ENCODE data around the gene ATP6V1B1. TPM values are rescaled to one million over a fixed set of nuclear protein-coding genes. Genes with fewer than 3 reads are reported as not detected.

Gene ATP6V1B1
- total RNA-seq, 1 experiment from 2014 or later, result not detected

DNA sequence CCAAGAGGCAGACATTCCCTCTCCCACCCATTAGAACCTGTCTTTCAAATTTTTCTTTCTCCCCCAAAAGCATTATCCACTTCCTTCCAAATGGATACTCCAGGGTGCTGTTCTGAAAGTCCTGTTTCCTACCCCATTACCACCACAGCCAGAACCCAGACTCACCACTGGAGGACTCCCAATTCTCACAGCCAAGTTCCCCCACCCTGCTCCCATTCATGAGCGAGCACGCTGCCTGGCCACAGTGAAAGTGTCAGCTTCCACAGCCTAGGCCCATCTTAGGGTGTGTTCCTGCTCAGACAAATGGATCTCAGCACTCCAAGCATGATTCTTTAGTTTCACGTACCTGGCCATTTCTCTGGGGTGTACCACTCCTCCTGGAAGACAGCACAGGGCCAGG lies 38.9 kb downstream of the ATP6V1B1 start:
- H3K9ac ChIP-seq (ENCODE audit: low read length), result no peak overlapping the region

DNA sequence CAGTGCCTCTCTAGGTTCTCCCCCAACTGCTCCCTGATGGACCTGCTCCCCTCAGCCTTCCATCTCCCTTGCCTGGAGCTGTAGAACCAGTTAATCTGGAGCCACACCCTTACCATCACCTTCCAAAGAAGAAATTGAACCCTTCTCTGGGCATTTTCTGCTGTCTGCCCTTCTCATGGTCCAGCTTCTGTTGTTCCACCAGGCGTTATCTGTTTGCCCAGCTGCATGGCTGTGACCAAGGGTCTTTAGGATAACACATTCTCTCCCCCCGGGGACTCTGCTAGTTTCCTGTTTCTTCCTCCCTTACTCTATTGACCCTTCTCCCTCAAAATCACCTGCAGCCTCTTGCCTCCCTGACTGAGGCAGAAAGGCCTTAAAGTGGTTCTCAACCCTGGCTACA lies 39.5 kb downstream of the ATP6V1B1 start:
- no peak for DNase-seq
- Histone ChIP-seq H3K36me3 (ENCODE audit: insufficient read depth, low read length) (no peaks in the 10 kb centered on the region), H3K79me2 (ENCODE audit: low read length) (no peaks in the 10 kb centered on the region), H3K4me1 (ENCODE audit: low read length) (peaks cover 11% of the 10 kb centered on the region), H2AFZ (ENCODE audit: low read length) (no peak overlapping the region), H3K4me3 (ENCODE audit: low read length) (no peak overlapping the region), H3K4me2 (ENCODE audit: low read depth, low read length, poor library complexity, severe bottlenecking) (no peak overlapping the region), H3K27me3 (ENCODE audit: low read length) (no peaks in the 10 kb centered on the region), H3K27ac (ENCODE audit: low read length) (no peak overlapping the region), H3K9me2 (replicated peaks; ENCODE audit: insufficient read depth, low read length) (no peaks in the 10 kb centered on the region), H3K9ac (ENCODE audit: low read length) (no peak overlapping the region), H3K9me3 (ENCODE audit: low read length) (no peaks in the 10 kb centered on the region), H4K20me1 (ENCODE audit: insufficient read depth, low read depth, low read length) (no peaks in the 10 kb centered on the region)

More for the DNA sequence above, 38.9 kb downstream of the ATP6V1B1 start:
- H2AFZ ChIP-seq (ENCODE audit: low read length), result no peak overlapping the region
- no peaks in the 10 kb centered on the region for H4K20me1 ChIP-seq (ENCODE audit: insufficient read depth, low read depth, low read length)
- no peak for DNase-seq
- H3K36me3 ChIP-seq (ENCODE audit: insufficient read depth, low read length), result no peaks in the 10 kb centered on the region
- no peaks in the 10 kb centered on the region for H3K9me3 ChIP-seq (ENCODE audit: low read length)
- H3K4me1 ChIP-seq (ENCODE audit: low read length), result peaks cover 11% of the 10 kb centered on the region
- H3K4me2 ChIP-seq (ENCODE audit: low read depth, low read length, poor library complexity, severe bottlenecking), result no peak overlapping the region
- H3K27me3 ChIP-seq (ENCODE audit: low read length), result no peaks in the 10 kb centered on the region
- H3K4me3 ChIP-seq (ENCODE audit: low read length), result no peak overlapping the region
- no peaks in the 10 kb centered on the region for H3K9me2 ChIP-seq (replicated peaks; ENCODE audit: insufficient read depth, low read length)
- H3K79me2 ChIP-seq (ENCODE audit: low read length), result no peaks in the 10 kb centered on the region
- H3K27ac ChIP-seq (ENCODE audit: low read length), result no peak overlapping the region

DNA sequence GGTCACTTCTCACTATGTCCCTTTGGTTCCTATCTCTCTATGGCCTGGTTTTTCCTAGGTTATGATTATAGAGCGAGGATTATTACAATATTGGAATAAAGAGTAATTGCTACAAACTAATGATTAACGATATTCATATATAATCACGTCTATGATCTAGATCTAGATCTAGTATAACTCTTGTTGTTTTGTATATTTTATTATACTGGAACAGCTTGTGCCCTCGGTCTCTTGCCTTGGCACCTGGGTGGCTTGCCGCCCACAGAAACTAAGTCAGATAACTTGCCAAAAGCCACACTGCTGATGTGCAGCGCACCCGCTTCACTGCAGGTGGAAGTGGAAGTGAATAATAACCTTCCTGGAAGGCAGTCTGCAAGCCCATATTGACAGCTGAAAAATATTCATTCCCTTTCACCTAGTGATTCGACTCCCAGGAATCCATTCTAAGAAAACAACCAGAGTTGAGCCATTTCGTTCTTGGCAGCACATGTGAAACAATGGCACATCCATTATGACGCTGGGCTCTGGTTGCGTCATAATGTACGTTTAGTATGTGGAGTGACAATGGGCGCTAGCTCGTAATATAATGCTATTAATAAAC lies 42.0 kb downstream of the ATP6V1B1 start:
- H2AFZ ChIP-seq (ENCODE audit: low read length), result peak overlapping the region; percentile 96
- no peaks in the 10 kb centered on the region for H3K9me2 ChIP-seq (replicated peaks; ENCODE audit: insufficient read depth, low read length)
- no peaks in the 10 kb centered on the region for H3K27me3 ChIP-seq (ENCODE audit: low read length)
- peak overlapping the region; percentile 74 for H3K4me2 ChIP-seq (ENCODE audit: low read depth, low read length, poor library complexity, severe bottlenecking)
- peak overlapping the region; percentile 61 for H3K9ac ChIP-seq (ENCODE audit: low read length)
- no peak overlapping the region for H3K27ac ChIP-seq (ENCODE audit: low read length)
- no peaks in the 10 kb centered on the region for H3K79me2 ChIP-seq (ENCODE audit: low read length)
- no peaks in the 10 kb centered on the region for H3K9me3 ChIP-seq (ENCODE audit: low read length)
- no peaks in the 10 kb centered on the region for H3K36me3 ChIP-seq (ENCODE audit: insufficient read depth, low read length)
- peaks cover 11% of the 10 kb centered on the region for H3K4me1 ChIP-seq (ENCODE audit: low read length)
- peak overlapping the region; percentile 66 for H3K4me3 ChIP-seq (ENCODE audit: low read length)
- peak; percentile 63 for DNase-seq
- no peaks in the 10 kb centered on the region for H4K20me1 ChIP-seq (ENCODE audit: insufficient read depth, low read depth, low read length)

DNA sequence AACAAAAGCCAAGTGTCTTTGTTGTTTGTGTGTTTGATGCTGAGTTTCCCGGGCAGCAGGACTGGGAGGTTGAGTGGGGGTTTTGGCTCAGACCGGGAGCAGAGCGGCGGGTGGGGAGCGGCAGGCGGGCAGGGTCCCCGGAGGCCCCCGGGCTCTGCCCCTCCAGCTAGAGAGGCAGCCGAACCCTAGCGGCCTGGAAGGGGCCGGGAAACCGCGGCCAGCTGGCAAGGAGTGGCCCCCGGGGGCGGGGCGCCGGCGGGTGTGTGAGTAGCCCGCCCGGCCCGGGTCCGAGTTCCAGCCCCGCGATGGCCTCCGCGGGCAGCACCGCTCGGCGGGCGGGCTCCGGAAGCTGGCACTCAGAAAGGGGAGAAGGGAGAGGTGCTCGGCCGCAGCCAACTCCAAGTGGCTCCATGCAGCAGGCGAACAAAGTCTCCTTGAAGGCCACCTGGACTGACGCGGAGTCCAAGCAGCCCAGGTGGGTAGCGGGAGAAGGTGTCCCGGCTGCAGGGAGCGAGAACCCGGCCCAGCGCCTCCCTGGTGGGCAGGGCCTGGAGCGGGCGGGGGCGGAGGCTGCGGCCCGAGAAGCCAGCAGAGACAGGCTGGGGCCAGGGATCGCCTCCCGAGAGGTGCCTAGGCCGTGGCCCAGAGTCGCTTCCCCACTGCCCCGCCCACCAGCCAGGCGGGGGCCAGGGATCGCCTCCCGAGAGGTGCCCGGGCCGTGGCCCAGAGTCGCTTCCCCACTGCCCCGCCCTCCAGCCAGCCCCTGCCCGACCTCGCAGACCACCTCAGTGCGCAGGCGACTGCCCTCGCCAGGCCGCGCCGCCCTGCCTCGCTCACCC lies 42.9 kb downstream of the ATP6V1B1 start, which contains the start of gene ANKRD53:
ANKRD53 (plus strand) TSS at position 290 of the 839 bp plus-strand sequence; CDS start at position 306, 16 bp downstream.
- H2AFZ ChIP-seq (ENCODE audit: low read length), result peak within 1 kb of the TSS; percentile 96
- no peaks in the 10 kb centered on the region for H3K79me2 ChIP-seq (ENCODE audit: low read length)
- peak within 1 kb of the TSS; percentile 66 for H3K4me3 ChIP-seq (ENCODE audit: low read length)
- no peaks in the 10 kb centered on the region for H3K36me3 ChIP-seq (ENCODE audit: insufficient read depth, low read length)
- no peak within 1 kb of the TSS for H3K27ac ChIP-seq (ENCODE audit: low read length)
- peak within 1 kb of the TSS; percentile 61 for H3K9ac ChIP-seq (ENCODE audit: low read length)
- peaks cover 11% of the 10 kb centered on the region for H3K4me1 ChIP-seq (ENCODE audit: low read length)
- no peaks in the 10 kb centered on the region for H3K27me3 ChIP-seq (ENCODE audit: low read length)
- no peaks in the 10 kb centered on the region for H3K9me2 ChIP-seq (replicated peaks; ENCODE audit: insufficient read depth, low read length)
- H3K9me3 ChIP-seq (ENCODE audit: low read length), result no peaks in the 10 kb centered on the region
- no peaks in the 10 kb centered on the region for H4K20me1 ChIP-seq (ENCODE audit: insufficient read depth, low read depth, low read length)
- H3K4me2 ChIP-seq (ENCODE audit: low read depth, low read length, poor library complexity, severe bottlenecking), result peak within 1 kb of the TSS; percentile 74
- DNase-seq, result no peak

DNA sequence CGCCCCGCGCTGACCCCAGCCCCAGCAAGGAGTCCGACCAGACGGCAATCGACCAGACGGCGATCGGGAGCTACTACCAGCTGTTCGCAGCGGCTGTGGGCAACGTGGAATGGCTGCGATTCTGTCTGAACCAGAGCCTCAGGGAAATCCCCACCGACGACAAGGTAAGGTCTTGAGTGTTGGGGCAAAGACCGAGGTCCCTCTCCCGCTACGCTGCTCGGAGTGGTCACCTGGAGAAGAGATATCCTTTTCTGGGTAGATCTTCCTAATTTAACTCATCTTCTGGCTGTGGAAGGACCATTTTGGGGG lies 43.4 kb downstream of the ATP6V1B1 start:
- DNase-seq, result no peak
- Histone ChIP-seq H3K79me2 (ENCODE audit: low read length) (no peaks in the 10 kb centered on the region), H3K27ac (ENCODE audit: low read length) (no peak overlapping the region), H3K4me1 (ENCODE audit: low read length) (peaks cover 11% of the 10 kb centered on the region), H2AFZ (ENCODE audit: low read length) (no peak overlapping the region), H3K9me2 (replicated peaks; ENCODE audit: insufficient read depth, low read length) (no peaks in the 10 kb centered on the region), H3K9me3 (ENCODE audit: low read length) (no peaks in the 10 kb centered on the region), H3K27me3 (ENCODE audit: low read length) (no peaks in the 10 kb centered on the region), H3K9ac (ENCODE audit: low read length) (no peak overlapping the region), H3K4me2 (ENCODE audit: low read depth, low read length, poor library complexity, severe bottlenecking) (no peak overlapping the region), H4K20me1 (ENCODE audit: insufficient read depth, low read depth, low read length) (no peaks in the 10 kb centered on the region), H3K36me3 (ENCODE audit: insufficient read depth, low read length) (no peaks in the 10 kb centered on the region), H3K4me3 (ENCODE audit: low read length) (no peak overlapping the region)

DNA sequence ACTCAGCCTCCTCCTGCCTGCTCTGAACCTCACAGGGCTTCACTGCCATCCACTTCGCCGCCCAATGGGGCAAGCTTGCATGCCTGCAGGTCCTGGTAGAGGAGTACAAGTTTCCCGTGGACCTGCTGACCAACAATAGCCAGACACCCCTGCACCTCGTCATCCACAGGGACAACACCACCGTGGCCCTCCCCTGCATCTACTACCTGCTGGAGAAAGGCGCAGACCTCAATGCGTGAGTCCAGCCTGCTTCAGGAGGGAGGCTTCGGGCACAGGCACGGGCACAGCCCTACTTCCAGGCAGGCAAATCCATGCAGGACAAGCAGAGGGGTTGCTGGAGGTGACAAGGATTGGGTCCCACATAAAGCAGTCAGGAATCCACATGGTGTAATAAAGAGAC lies 43.9 kb downstream of the ATP6V1B1 start:
- no peak overlapping the region for H3K4me2 ChIP-seq (ENCODE audit: low read depth, low read length, poor library complexity, severe bottlenecking)
- peaks cover 13% of the 10 kb centered on the region for H3K4me1 ChIP-seq (ENCODE audit: low read length)
- H3K9me2 ChIP-seq (replicated peaks; ENCODE audit: insufficient read depth, low read length), result no peaks in the 10 kb centered on the region
- no peaks in the 10 kb centered on the region for H3K27me3 ChIP-seq (ENCODE audit: low read length)
- H3K79me2 ChIP-seq (ENCODE audit: low read length), result no peaks in the 10 kb centered on the region
- no peaks in the 10 kb centered on the region for H3K9me3 ChIP-seq (ENCODE audit: low read length)
- no peak for DNase-seq
- no peak overlapping the region for H2AFZ ChIP-seq (ENCODE audit: low read length)
- H3K4me3 ChIP-seq (ENCODE audit: low read length), result no peak overlapping the region
- H3K9ac ChIP-seq (ENCODE audit: low read length), result no peak overlapping the region
- H3K27ac ChIP-seq (ENCODE audit: low read length), result no peak overlapping the region
- H4K20me1 ChIP-seq (ENCODE audit: insufficient read depth, low read depth, low read length), result no peaks in the 10 kb centered on the region
- H3K36me3 ChIP-seq (ENCODE audit: insufficient read depth, low read length), result no peaks in the 10 kb centered on the region

- Histone ChIP-seq H3K27me3 (ENCODE audit: low read length) (no peaks in the 10 kb centered on the region), H3K9me2 (replicated peaks; ENCODE audit: insufficient read depth, low read length) (no peaks in the 10 kb centered on the region), H3K36me3 (ENCODE audit: insufficient read depth, low read length) (peaks cover 11% of the 10 kb centered on the region), H3K79me2 (ENCODE audit: low read length) (no peaks in the 10 kb centered on the region), H2AFZ (ENCODE audit: low read length) (no peak overlapping the region), H3K4me2 (ENCODE audit: low read depth, low read length, poor library complexity, severe bottlenecking) (no peak overlapping the region), H3K4me3 (ENCODE audit: low read length) (no peak overlapping the region), H3K9me3 (ENCODE audit: low read length) (no peaks in the 10 kb centered on the region), H3K27ac (ENCODE audit: low read length) (no peak overlapping the region), H4K20me1 (ENCODE audit: insufficient read depth, low read depth, low read length) (no peaks in the 10 kb centered on the region), H3K4me1 (ENCODE audit: low read length) (peaks cover 17% of the 10 kb centered on the region), H3K9ac (ENCODE audit: low read length) (no peak overlapping the region)
- DNase-seq, result no peak
Observed at GRCh38 chr2:70981421-70981820, 45.7 kb downstream of the ATP6V1B1 start.

GRCh38 chr2:70981866-70982810 lies 46.4 kb downstream of the ATP6V1B1 start:
- no peak overlapping the region for H2AFZ ChIP-seq (ENCODE audit: low read length)
- no peak overlapping the region for H3K4me3 ChIP-seq (ENCODE audit: low read length)
- peaks cover 17% of the 10 kb centered on the region for H3K4me1 ChIP-seq (ENCODE audit: low read length)
- no peaks in the 10 kb centered on the region for H3K27me3 ChIP-seq (ENCODE audit: low read length)
- peaks cover 16% of the 10 kb centered on the region for H3K36me3 ChIP-seq (ENCODE audit: insufficient read depth, low read length)
- no peak overlapping the region for H3K4me2 ChIP-seq (ENCODE audit: low read depth, low read length, poor library complexity, severe bottlenecking)
- no peak overlapping the region for H3K27ac ChIP-seq (ENCODE audit: low read length)
- H3K9me2 ChIP-seq (replicated peaks; ENCODE audit: insufficient read depth, low read length), result no peaks in the 10 kb centered on the region
- DNase-seq, result no peak
- no peak overlapping the region for H3K9ac ChIP-seq (ENCODE audit: low read length)
- H3K79me2 ChIP-seq (ENCODE audit: low read length), result no peaks in the 10 kb centered on the region
- no peaks in the 10 kb centered on the region for H3K9me3 ChIP-seq (ENCODE audit: low read length)
- no peaks in the 10 kb centered on the region for H4K20me1 ChIP-seq (ENCODE audit: insufficient read depth, low read depth, low read length)
